ENCODE measurements around the gene GNA12. TPM values are rescaled to one million over a fixed set of nuclear protein-coding genes. Genes with fewer than 3 reads are reported as not detected.

Gene GNA12
- polyA plus RNA-seq, 1 of the 3 experiments (the other 2 are of a cell fraction), result 64.8 TPM

DNA sequence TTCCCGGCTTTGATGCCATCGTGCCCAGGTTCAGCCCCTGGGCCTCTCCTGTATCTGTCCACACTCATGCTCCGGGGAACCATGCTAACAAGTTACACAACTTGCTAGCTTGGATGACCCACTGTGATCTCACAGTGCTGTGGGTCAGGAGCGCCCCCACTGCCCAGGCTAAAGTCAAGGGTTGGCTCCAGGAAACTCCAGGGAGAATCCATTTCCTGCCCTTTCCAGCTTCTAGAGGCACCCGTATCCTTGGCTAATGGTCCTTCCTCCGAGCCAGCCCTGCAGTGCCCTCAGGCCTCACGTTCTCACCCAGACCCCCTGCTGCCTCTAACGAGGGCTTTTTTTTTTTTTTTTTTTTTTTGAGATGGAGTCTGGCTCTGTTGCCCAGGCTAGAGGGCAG lies 136.6 kb downstream of the GNA12 start:
- Histone ChIP-seq H3K27ac (ENCODE audit: low read depth in 2 of 2, low read length in 1 of 2) (no peak overlapping the region), H3K9me2 (no peaks in the 10 kb centered on the region), H3K4me3 (ENCODE audit: low read depth in 2 of 2, low read length in 1 of 2) (no peak overlapping the region), H3K4me1 (ENCODE audit: control insufficient read depth in 1 of 2, insufficient read depth in 2 of 2, low read depth in 1 of 2, low read length in 1 of 2) (no peaks in the 10 kb centered on the region; a peak in 1 of 4 replicates), H3K79me2 (ENCODE audit: insufficient read depth) (no peaks in the 10 kb centered on the region), H3K27me3 (ENCODE audit: insufficient read depth) (no peaks in the 10 kb centered on the region), H3K9me3 (no peaks in the 10 kb centered on the region), H2AFZ (ENCODE audit: low read depth) (no peak overlapping the region), H3K4me2 (no peak overlapping the region), H3F3A (replicated peaks; ENCODE audit: insufficient read depth) (no peaks in the 10 kb centered on the region), H4K20me1 (ENCODE audit: insufficient read depth) (no peaks in the 10 kb centered on the region), H3K9ac (no peak overlapping the region), H3K36me3 (replicated peaks in 1 of 2; ENCODE audit: control insufficient read depth in 1 of 2, insufficient read depth in 2 of 2, low read length in 1 of 2) (no peaks in the 10 kb centered on the region)
- DNase-seq, result no peak
- ChIA-PET POLR2A (no interaction called here), CTCF (interaction anchor here (1.0 to 8.6 kb wide), 5 partner anchors 8 to 256 kb away, joined by 3 to 55 read pairs (median 7); no protein-coding TSS in a partner anchor)
- 81% methylated on average over 8 of the region's 8 CpGs for WGBS (ENCODE audit: low lambda C conversion rate)
- TF ChIP-seq MXI1 (IDR thresholded peaks at IDR 0.05; ENCODE audit: low read depth, low read length) (no peak), CHD2 (IDR thresholded peaks at IDR 0.05; ENCODE audit: low read length, partially characterized antibody) (no peak), ELF1 (IDR thresholded peaks at IDR 0.05) (no peak), NFIC (IDR thresholded peaks at IDR 0.05; ENCODE audit: borderline replicate concordance) (no peak)
- TF ChIP-seq, protein P1, sequence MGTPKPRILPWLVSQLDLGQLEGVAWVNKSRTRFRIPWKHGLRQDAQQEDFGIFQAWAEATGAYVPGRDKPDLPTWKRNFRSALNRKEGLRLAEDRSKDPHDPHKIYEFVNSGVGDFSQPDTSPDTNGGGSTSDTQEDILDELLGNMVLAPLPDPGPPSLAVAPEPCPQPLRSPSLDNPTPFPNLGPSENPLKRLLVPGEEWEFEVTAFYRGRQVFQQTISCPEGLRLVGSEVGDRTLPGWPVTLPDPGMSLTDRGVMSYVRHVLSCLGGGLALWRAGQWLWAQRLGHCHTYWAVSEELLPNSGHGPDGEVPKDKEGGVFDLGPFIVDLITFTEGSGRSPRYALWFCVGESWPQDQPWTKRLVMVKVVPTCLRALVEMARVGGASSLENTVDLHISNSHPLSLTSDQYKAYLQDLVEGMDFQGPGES (IDR thresholded peaks at IDR 0.05; ENCODE audit: low read depth, low read length), result no peak
- TF ChIP-seq, protein P2, sequence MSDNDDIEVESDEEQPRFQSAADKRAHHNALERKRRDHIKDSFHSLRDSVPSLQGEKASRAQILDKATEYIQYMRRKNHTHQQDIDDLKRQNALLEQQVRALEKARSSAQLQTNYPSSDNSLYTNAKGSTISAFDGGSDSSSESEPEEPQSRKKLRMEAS (IDR thresholded peaks at IDR 0.05; ENCODE audit: low read depth), result no peak

DNA sequence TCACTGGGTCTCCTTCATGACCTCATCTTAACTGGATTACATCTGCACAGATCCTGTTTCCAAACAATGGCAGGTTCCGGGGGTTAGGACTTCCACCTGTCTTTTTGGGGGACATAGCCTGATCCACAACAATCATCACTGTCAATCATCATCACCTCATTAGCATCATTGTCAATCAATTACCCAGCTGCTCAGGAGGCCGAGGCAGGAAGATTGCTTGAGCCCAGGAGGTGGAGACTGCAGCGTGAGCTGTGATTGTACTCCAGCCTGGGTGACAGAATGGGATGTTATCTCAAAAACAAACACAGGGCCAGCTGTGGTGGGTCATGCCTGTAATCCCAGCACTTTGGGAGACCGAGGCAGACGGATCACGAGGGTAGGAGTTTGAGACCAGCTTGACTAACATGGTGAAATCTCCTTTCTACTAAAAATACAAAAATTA lies 137.4 kb downstream of the GNA12 start:
- no peaks in the 10 kb centered on the region for H3K27me3 ChIP-seq (ENCODE audit: insufficient read depth)
- no peaks in the 10 kb centered on the region for H3K79me2 ChIP-seq (ENCODE audit: insufficient read depth)
- H3K27ac ChIP-seq (ENCODE audit: low read depth in 2 of 2, low read length in 1 of 2), result no peak overlapping the region
- ChIA-PET POLR2A (no interaction called here), CTCF (interaction anchor here (0.9 to 8.6 kb wide), 9 partner anchors 9 to 139 kb away, joined by 3 to 55 read pairs (median 5); no protein-coding TSS in a partner anchor)
- no peak overlapping the region for H3K4me2 ChIP-seq
- H3K9ac ChIP-seq, result no peak overlapping the region
- no peak for DNase-seq
- H3K4me1 ChIP-seq (ENCODE audit: control insufficient read depth in 1 of 2, insufficient read depth in 2 of 2, low read depth in 1 of 2, low read length in 1 of 2), result no peaks in the 10 kb centered on the region; a peak in 1 of 4 replicates
- WGBS (ENCODE audit: low lambda C conversion rate), result 91% methylated on average over 6 of the region's 6 CpGs
- no peaks in the 10 kb centered on the region for H3F3A ChIP-seq (replicated peaks; ENCODE audit: insufficient read depth)
- H3K9me2 ChIP-seq, result no peaks in the 10 kb centered on the region
- H4K20me1 ChIP-seq (ENCODE audit: insufficient read depth), result no peaks in the 10 kb centered on the region
- H3K4me3 ChIP-seq (ENCODE audit: low read depth in 2 of 2, low read length in 1 of 2), result no peak overlapping the region
- H2AFZ ChIP-seq (ENCODE audit: low read depth), result no peak overlapping the region
- H3K9me3 ChIP-seq, result no peaks in the 10 kb centered on the region
- H3K36me3 ChIP-seq (replicated peaks in 1 of 2; ENCODE audit: control insufficient read depth in 1 of 2, insufficient read depth in 2 of 2, low read length in 1 of 2), result no peaks in the 10 kb centered on the region
- TF ChIP-seq EZH2phosphoT487 (IDR thresholded peaks at IDR 0.05; ENCODE audit: borderline replicate concordance, low read depth) (no peak), RFX5 (IDR thresholded peaks at IDR 0.05; ENCODE audit: low read length) (no peak), TAF1 (IDR thresholded peaks at IDR 0.05; ENCODE audit: borderline replicate concordance, low read depth, low read length) (no peak)
- TF ChIP-seq, protein P3, sequence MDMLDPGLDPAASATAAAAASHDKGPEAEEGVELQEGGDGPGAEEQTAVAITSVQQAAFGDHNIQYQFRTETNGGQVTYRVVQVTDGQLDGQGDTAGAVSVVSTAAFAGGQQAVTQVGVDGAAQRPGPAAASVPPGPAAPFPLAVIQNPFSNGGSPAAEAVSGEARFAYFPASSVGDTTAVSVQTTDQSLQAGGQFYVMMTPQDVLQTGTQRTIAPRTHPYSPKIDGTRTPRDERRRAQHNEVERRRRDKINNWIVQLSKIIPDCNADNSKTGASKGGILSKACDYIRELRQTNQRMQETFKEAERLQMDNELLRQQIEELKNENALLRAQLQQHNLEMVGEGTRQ (IDR thresholded peaks at IDR 0.05; ENCODE audit: borderline replicate concordance, low read depth, low read length), result no peak
- TF ChIP-seq, protein P4, sequence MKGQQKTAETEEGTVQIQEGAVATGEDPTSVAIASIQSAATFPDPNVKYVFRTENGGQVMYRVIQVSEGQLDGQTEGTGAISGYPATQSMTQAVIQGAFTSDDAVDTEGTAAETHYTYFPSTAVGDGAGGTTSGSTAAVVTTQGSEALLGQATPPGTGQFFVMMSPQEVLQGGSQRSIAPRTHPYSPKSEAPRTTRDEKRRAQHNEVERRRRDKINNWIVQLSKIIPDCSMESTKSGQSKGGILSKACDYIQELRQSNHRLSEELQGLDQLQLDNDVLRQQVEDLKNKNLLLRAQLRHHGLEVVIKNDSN (IDR thresholded peaks at IDR 0.05; ENCODE audit: borderline replicate concordance, low read depth), result no peak
- TF ChIP-seq, protein P1 (IDR thresholded peaks at IDR 0.05; ENCODE audit: low read depth, low read length), result no peak
